IMR-90 (cell line): Measurements from ENCODE around the gene NAV2. TPM values are rescaled to one million over a fixed set of nuclear protein-coding genes. Genes with fewer than 3 reads are reported as not detected.
A peak's percentile ranks its signal among the peaks of the same experiment; 100 is the strongest.

Experiments used
- ATAC-seq: fragments of 200-7000 bp; cut with Tn5 transposase; 2 replicates; pipeline ENCODE4 v1.9.1; 2020; ENCODE audit warnings: low read depth, mild to moderate bottlenecking, moderate library complexity
- BruUV-seq: library from RNA; stranded (reverse); fragments of 400-500 nt; replicated peaks from 2 replicates; lab custom pipeline; 2021; lab: Mats Ljungman, UMichigan
- CTCF ChIA-PET: fragments of 300-600 bp; formaldehyde crosslinking; extraction: SDS; loops from one replicate; lab custom pipeline; 2021; ENCODE audit warnings: antibody characterized with exemption; lab: Yijun Ruan, JAX
- POLR2A ChIA-PET: fragments of 300-600 bp; sonication (Branson Sonifier 250); formaldehyde crosslinking; loops from one replicate; lab custom pipeline; 2022; ENCODE audit warnings: antibody characterized with exemption; ENCODE audit not compliant: unreplicated experiment; lab: Charles Lee
- DNase-seq: peaks from one replicate; pipeline ENCODE4 v3.0.0; 2013
- H2AFZ ChIP-seq: replicated peaks from 2 replicates; pipeline ENCODE3; 2013; ENCODE audit warnings: low read length, mild to moderate bottlenecking; ENCODE audit not compliant: poor library complexity
- H2AK5ac ChIP-seq: 2 replicates; pipeline ENCODE4 v1.6.1; 2013; ENCODE audit warnings: low read depth, low read length, inconsistent platforms
- H2AK9ac ChIP-seq: replicated peaks from 2 replicates; pipeline ENCODE3; 2013; ENCODE audit warnings: mild to moderate bottlenecking, low read depth, low read length, moderate library complexity; ENCODE audit not compliant: poor library complexity
- H2BK120ac ChIP-seq: 2 replicates; pipeline ENCODE4 v1.6.1; 2013; ENCODE audit warnings: low read depth, low read length, inconsistent platforms
- H2BK15ac ChIP-seq: 3 replicates; pipeline ENCODE4 v1.6.1; 2013; ENCODE audit warnings: low read depth, low read length, inconsistent platforms
- H2BK20ac ChIP-seq: 2 replicates; pipeline ENCODE4 v1.6.1; 2013; ENCODE audit warnings: low read depth, mild to moderate bottlenecking, inconsistent platforms, low read length, moderate library complexity
- H2BK5ac ChIP-seq: 2 replicates; pipeline ENCODE4 v1.6.1; 2013; ENCODE audit warnings: mild to moderate bottlenecking, low read depth, low read length, inconsistent platforms; ENCODE audit not compliant: poor library complexity, severe bottlenecking
- H3K14ac ChIP-seq: replicated peaks from 2 replicates; pipeline ENCODE4 v1.6.1; 2013; ENCODE audit warnings: low read depth, low read length, inconsistent platforms
- H3K18ac ChIP-seq: 2 replicates; pipeline ENCODE4 v1.6.1; 2013; ENCODE audit warnings: low read depth, low read length, control low read depth
- H3K23ac ChIP-seq: 2 replicates; pipeline ENCODE4 v1.6.1; 2013; ENCODE audit warnings: low read depth, low read length, inconsistent platforms
- H3K27ac ChIP-seq: 2 replicates; pipeline ENCODE4 v1.5.1; 2013; ENCODE audit warnings: mild to moderate bottlenecking, control low read depth, low read length; ENCODE audit not compliant: insufficient read depth
- H3K27me3 ChIP-seq: 2 replicates; pipeline ENCODE4 v1.6.1; 2013; ENCODE audit warnings: low read length; ENCODE audit not compliant: control insufficient read depth, insufficient read depth
- H3K36me3 ChIP-seq: 2 replicates; pipeline ENCODE4 v1.6.1; 2013; ENCODE audit warnings: low read length, mixed read lengths; ENCODE audit not compliant: control insufficient read depth, insufficient read depth
- H3K4ac ChIP-seq: 2 replicates; pipeline ENCODE4 v1.6.1; 2013; ENCODE audit warnings: low read depth, low read length, inconsistent platforms
- H3K4me1 ChIP-seq: 2 replicates; pipeline ENCODE4 v1.6.1; 2013; ENCODE audit warnings: low read length, mixed read lengths; ENCODE audit not compliant: control insufficient read depth, insufficient read depth
- H3K4me2 ChIP-seq: 2 replicates; pipeline ENCODE4 v1.6.1; 2013; ENCODE audit warnings: low read depth, mild to moderate bottlenecking, control low read depth, low read length, moderate library complexity
- H3K4me3 ChIP-seq: 2 replicates; pipeline ENCODE4 v1.5.1; 2013; ENCODE audit warnings: low read depth, mild to moderate bottlenecking, control low read depth, low read length, moderate library complexity; ENCODE audit not compliant: insufficient read depth
- H3K56ac ChIP-seq: 2 replicates; pipeline ENCODE4 v1.6.1; 2013; ENCODE audit warnings: low read length, inconsistent platforms; ENCODE audit not compliant: insufficient read depth; ENCODE audit errors: extremely low read depth
- H3K79me1 ChIP-seq, 2 experiments: 2 replicates each; pipeline ENCODE4 v1.6.1; 2013; ENCODE audit warnings: low read length in 2 of 2, inconsistent platforms in 1 of 2, low read depth in 1 of 2
- H3K9ac ChIP-seq: 2 replicates; pipeline ENCODE4 v1.6.1; 2013; ENCODE audit warnings: low read depth, low read length, control low read depth
- H3K9me1 ChIP-seq: 2 replicates; pipeline ENCODE4 v1.6.1; 2013; ENCODE audit warnings: low read length, inconsistent platforms; ENCODE audit not compliant: insufficient read depth
- H3K9me3 ChIP-seq: 2 replicates; pipeline ENCODE4 v1.6.1; 2013; ENCODE audit warnings: low read length; ENCODE audit not compliant: control insufficient read depth, insufficient read depth
- H4K20me1 ChIP-seq: 2 replicates; pipeline ENCODE4 v1.6.1; 2013; ENCODE audit warnings: low read length, inconsistent platforms; ENCODE audit not compliant: insufficient read depth
- H4K5ac ChIP-seq: 2 replicates; pipeline ENCODE4 v1.6.1; 2013; ENCODE audit warnings: mild to moderate bottlenecking, low read depth, low read length, control low read depth
- H4K8ac ChIP-seq, 2 experiments: 2 replicates each; pipeline ENCODE4 v1.6.1; 2013; ENCODE audit warnings: low read depth in 2 of 2, low read length in 2 of 2, control low read depth in 1 of 2, inconsistent platforms in 1 of 2
- H4K91ac ChIP-seq: 2 replicates; pipeline ENCODE4 v1.6.1; 2013; ENCODE audit warnings: low read depth, low read length, inconsistent platforms; ENCODE audit not compliant: insufficient read depth
- BHLHE40 ChIP-seq: fragments of 150-350 bp; IDR thresholded peaks from 2 replicates; pipeline ENCODE4 v1.6.1; 2016; ENCODE audit warnings: mild to moderate bottlenecking, low read depth, low read length
- MAFK ChIP-seq: IDR thresholded peaks from 2 replicates; pipeline ENCODE4 v1.6.1; 2012; ENCODE audit warnings: low read depth, low read length, improper control_type of control experiment
- MXI1 ChIP-seq: IDR thresholded peaks from 2 replicates; pipeline ENCODE4 v1.6.1; 2012; ENCODE audit warnings: low read depth, mild to moderate bottlenecking, low read length, moderate library complexity, borderline replicate concordance
- WGBS, 2 experiments: methylation state at CpG; one replicate each; pipeline versions ENCODE4 v1.1.5 to v1.1.7; 2013; ENCODE audit warnings: missing lambda C conversion rate in 2 of 2; ENCODE audit not compliant: insufficient read length in 1 of 2; ENCODE audit errors: extremely low coverage in 2 of 2; 5-methylcytosine and 5-hydroxymethylcytosine counted together
- dilution Hi-C: fragments of 300-500 bp; cut with HindIII; formaldehyde crosslinking; loops from one replicate; pipeline ENCODE4 v1.14.3; 2018; ENCODE audit warnings: low sequenced_read_pairs; ENCODE audit not compliant: unreplicated experiment
- in situ Hi-C: fragments of 300-500 bp; cut with MboI; formaldehyde crosslinking; loops from 3 replicates; pipeline ENCODE4 v1.14.3; 2019; ENCODE audit warnings: low sequenced_read_pairs, inconsistent platforms, mixed read lengths
- intact Hi-C: fragments of 100-400 bp; cut with micrococcal nuclease; formaldehyde crosslinking; loops from 2 replicates; pipeline ENCODE4 v1.10.0; 2022
- polyA plus RNA-seq, 3 experiments: library from polyadenylated mRNA; depleted of rRNA; stranded (reverse); fragments of >200 nt; gene quantifications; 2 replicates each; pipeline ENCODE4 v1.2.3, GENCODE V29; 2012; ENCODE audit warnings: low replicate concordance in 1 of 3
- total RNA-seq: library from RNA; depleted of rRNA; stranded (reverse); fragments of >200 nt; gene quantifications from 2 replicates; pipeline ENCODE4 v1.2.3, GENCODE V29; 2012
- TF ChIP-seq, protein P1 (sequence below): fragments of 150-350 bp; IDR thresholded peaks from 2 replicates; pipeline ENCODE4 v1.6.1; 2016; ENCODE audit warnings: low read depth, mild to moderate bottlenecking, low read length, moderate library complexity, borderline replicate concordance

The NAV2 gene
- total and polyA plus RNA-seq, 2 of the 4 experiments (the other 2 are of a cell fraction) = 4.5 to 12.6 TPM

DNA sequence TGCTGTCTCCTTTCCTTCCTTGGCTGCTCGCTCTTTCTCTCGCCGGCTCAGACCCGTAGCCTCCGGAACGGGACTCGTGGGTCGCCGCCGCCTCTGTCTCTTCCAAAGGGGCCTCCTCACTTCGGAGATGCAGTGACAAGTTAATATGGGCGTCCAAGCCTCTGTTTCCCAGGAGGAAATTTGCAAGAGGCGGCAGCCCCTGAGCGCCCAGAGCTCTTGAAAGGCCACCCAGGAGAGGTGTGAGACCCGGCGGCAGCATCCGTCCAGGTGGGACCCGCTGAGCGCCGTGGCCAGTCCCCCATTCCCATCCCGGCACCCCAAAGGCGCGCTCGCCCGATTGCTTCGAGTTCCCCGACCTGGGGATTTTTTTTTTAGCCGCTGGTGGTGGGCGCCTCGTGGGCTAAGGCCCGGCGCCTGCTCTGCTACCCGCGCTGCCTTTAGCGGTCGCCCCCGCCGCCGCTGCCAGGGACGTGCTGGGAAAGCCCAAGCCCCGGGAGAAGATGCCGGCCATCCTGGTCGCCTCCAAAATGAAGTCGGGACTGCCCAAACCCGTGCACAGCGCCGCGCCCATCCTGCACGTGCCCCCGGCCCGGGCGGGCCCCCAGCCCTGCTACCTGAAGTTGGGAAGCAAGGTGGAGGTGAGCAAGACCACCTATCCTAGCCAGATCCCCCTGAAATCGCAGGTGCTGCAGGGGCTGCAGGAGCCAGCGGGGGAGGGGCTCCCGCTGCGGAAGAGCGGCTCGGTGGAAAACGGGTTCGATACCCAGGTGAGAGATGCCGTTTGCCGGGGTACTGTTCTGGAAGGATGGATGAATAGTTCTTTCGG lies 772 bp downstream of the NAV2 start:
- Histone ChIP-seq H3K4me1 (peaks cover 25% of the 10 kb centered on the region), H3K9ac (peak overlapping the region; percentile 69), H3K18ac (no peak overlapping the region), H3K4me3 (peak overlapping the region; percentile 50), H3K27ac (peak overlapping the region; percentile 64), H3K56ac (peak overlapping the region; percentile 66; the same call in 1 of the 2 replicates), H3K23ac (peak overlapping the region; percentile 91), H3K4ac (peak overlapping the region; percentile 79), H2AK5ac (0 out of 2 replicates have a peak overlapping the region, but pooled peaks have one; percentile 10), H3K27me3 (no peaks in the 10 kb centered on the region), H2BK20ac (no peak overlapping the region; the same call in 1 of the 2 replicates), H3K9me3 (no peaks in the 10 kb centered on the region), H3K4me2 (peak overlapping the region; percentile 86), H4K5ac (peak overlapping the region; percentile 40; the same call in 1 of the 2 replicates), H4K91ac (peak overlapping the region; percentile 77), H3K36me3 (no peaks in the 10 kb centered on the region), H2AK9ac (peak overlapping the region; percentile 90), H4K8ac (peak overlapping the region; percentile 48 to 61; a peak in 3 of 4 replicates), H2BK15ac (peak overlapping the region; percentile 72; the same call in 2 of the 3 replicates), H2BK120ac (peak overlapping the region; percentile 91), H3K79me1 (peaks cover 27 to 54% of the 10 kb centered on the region in 2 experiments), H2BK5ac (peak overlapping the region; percentile 83), H3K14ac (peak overlapping the region; percentile 64), H2AFZ (peak overlapping the region; percentile 88), H4K20me1 (peaks cover 10% of the 10 kb centered on the region; the same call in 1 of the 2 replicates), H3K9me1 (peaks cover 14% of the 10 kb centered on the region)
- 0% methylated on average over 10 of the region's 63 CpGs; no CpG with 5 or more reads in 1 of the 2 experiments for WGBS, 2 experiments
- in situ Hi-C loops = no loop called here
- no TSS peak for BruUV-seq
- DNase-seq (no peak), ATAC-seq (peak; percentile 1)
- TF ChIP-seq MAFK (no peak), BHLHE40 (peak; percentile 44), MXI1 (0 out of 2 replicates have a peak, but pooled peaks have one; percentile 9)
- TF ChIP-seq, protein P1, sequence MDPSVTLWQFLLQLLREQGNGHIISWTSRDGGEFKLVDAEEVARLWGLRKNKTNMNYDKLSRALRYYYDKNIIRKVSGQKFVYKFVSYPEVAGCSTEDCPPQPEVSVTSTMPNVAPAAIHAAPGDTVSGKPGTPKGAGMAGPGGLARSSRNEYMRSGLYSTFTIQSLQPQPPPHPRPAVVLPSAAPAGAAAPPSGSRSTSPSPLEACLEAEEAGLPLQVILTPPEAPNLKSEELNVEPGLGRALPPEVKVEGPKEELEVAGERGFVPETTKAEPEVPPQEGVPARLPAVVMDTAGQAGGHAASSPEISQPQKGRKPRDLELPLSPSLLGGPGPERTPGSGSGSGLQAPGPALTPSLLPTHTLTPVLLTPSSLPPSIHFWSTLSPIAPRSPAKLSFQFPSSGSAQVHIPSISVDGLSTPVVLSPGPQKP = no peak
- POLR2A ChIA-PET = no interaction called here
- CTCF ChIA-PET = no interaction called here
- dilution Hi-C loops = no loop called here
- intact Hi-C loops = loop anchor here (5.0 kb wide), 1 partner anchor 136 kb away; no protein-coding TSS in a partner anchor
